Measurements from ENCODE around the gene CAMTA1. TPM values are rescaled to one million over a fixed set of nuclear protein-coding genes. Genes with fewer than 3 reads are reported as not detected.

Gene CAMTA1
- polyA plus RNA-seq, 1 donor from 2014 or later, result 79.0 TPM

- H3K36me3 Mint-ChIP-seq, result no peaks in the 10 kb centered on the region
- no peaks in the 10 kb centered on the region for H3K4me1 Mint-ChIP-seq
- no peak overlapping the region for H3K4me3 Mint-ChIP-seq
- H3K27ac Mint-ChIP-seq, result no peak overlapping the region
- H3K9me3 Mint-ChIP-seq, result peaks cover 0 to 2% (median 0%) of the 10 kb centered on the region in 3 donors
- peaks cover 5% of the 10 kb centered on the region for H3K27me3 Mint-ChIP-seq
Observed at GRCh38 chr1:7614576-7615074, 829.4 kb downstream of the CAMTA1 start.

- H3K4me1 Mint-ChIP-seq, result no peaks in the 10 kb centered on the region
- H3K4me3 Mint-ChIP-seq, result no peak overlapping the region
- peaks cover 0 to 2% (median 0%) of the 10 kb centered on the region in 3 donors for H3K9me3 Mint-ChIP-seq
- H3K27ac Mint-ChIP-seq, result no peak overlapping the region
- H3K36me3 Mint-ChIP-seq, result no peaks in the 10 kb centered on the region
- peaks cover 8% of the 10 kb centered on the region for H3K27me3 Mint-ChIP-seq
Observed at GRCh38 chr1:7615138-7615537, 829.9 kb downstream of the CAMTA1 start.

- Mint-ChIP-seq H3K4me1 (no peaks in the 10 kb centered on the region), H3K4me3 (no peak overlapping the region), H3K27me3 (peaks cover 16% of the 10 kb centered on the region), H3K9me3 (peaks cover 0 to 6% (median 0%) of the 10 kb centered on the region in 3 donors), H3K36me3 (no peaks in the 10 kb centered on the region), H3K27ac (no peak overlapping the region)
Observed at GRCh38 chr1:7616076-7616832, 831.0 kb downstream of the CAMTA1 start.

GRCh38 chr1:7616953-7617352 is 831.7 kb downstream of the CAMTA1 start:
- peaks cover 16% of the 10 kb centered on the region for H3K27me3 Mint-ChIP-seq
- no peaks in the 10 kb centered on the region for H3K4me1 Mint-ChIP-seq
- peaks cover 0 to 6% (median 0%) of the 10 kb centered on the region in 3 donors for H3K9me3 Mint-ChIP-seq
- H3K36me3 Mint-ChIP-seq, result no peaks in the 10 kb centered on the region
- no peak overlapping the region for H3K27ac Mint-ChIP-seq
- no peak overlapping the region for H3K4me3 Mint-ChIP-seq

- Mint-ChIP-seq H3K9me3 (peaks cover 0 to 6% (median 0%) of the 10 kb centered on the region in 3 donors), H3K4me1 (no peaks in the 10 kb centered on the region), H3K36me3 (peaks cover 1% of the 10 kb centered on the region), H3K4me3 (no peak overlapping the region), H3K27me3 (peaks cover 14% of the 10 kb centered on the region), H3K27ac (peak overlapping the region in 1 of 3 donors; percentile 75)
Observed at GRCh38 chr1:7617826-7618225, 832.6 kb downstream of the CAMTA1 start.

GRCh38 chr1:7620196-7620595 is 834.9 kb downstream of the CAMTA1 start:
- Mint-ChIP-seq H3K27ac (no peak overlapping the region), H3K4me3 (no peak overlapping the region), H3K27me3 (peaks cover 18% of the 10 kb centered on the region), H3K9me3 (peaks cover 0 to 4% (median 0%) of the 10 kb centered on the region in 3 donors), H3K36me3 (peaks cover 2% of the 10 kb centered on the region), H3K4me1 (no peaks in the 10 kb centered on the region)

- Mint-ChIP-seq H3K4me3 (no peak overlapping the region), H3K27me3 (peaks cover 18% of the 10 kb centered on the region), H3K36me3 (peaks cover 2% of the 10 kb centered on the region)
Observed at GRCh38 chr1:7621334-7622219, 836.3 kb downstream of the CAMTA1 start.

GRCh38 chr1:7623842-7624241 is 838.6 kb downstream of the CAMTA1 start:
- Mint-ChIP-seq H3K9me3 (peaks cover 0 to 4% (median 0%) of the 10 kb centered on the region in 3 donors), H3K36me3 (peaks cover 2% of the 10 kb centered on the region), H3K27ac (no peak overlapping the region), H3K27me3 (peaks cover 20% of the 10 kb centered on the region), H3K4me1 (no peaks in the 10 kb centered on the region), H3K4me3 (no peak overlapping the region)

More at GRCh38 chr1:7621334-7622219, 836.3 kb downstream of the CAMTA1 start:
- Mint-ChIP-seq H3K4me1 (no peaks in the 10 kb centered on the region), H3K9me3 (peaks cover 0 to 4% (median 0%) of the 10 kb centered on the region in 3 donors), H3K27ac (no peak overlapping the region)

GRCh38 chr1:7624791-7625355 is 839.6 kb downstream of the CAMTA1 start:
- Mint-ChIP-seq H3K4me1 (no peaks in the 10 kb centered on the region), H3K9me3 (peaks cover 0 to 4% (median 0%) of the 10 kb centered on the region in 3 donors), H3K27me3 (peaks cover 16% of the 10 kb centered on the region), H3K36me3 (peaks cover 2% of the 10 kb centered on the region), H3K4me3 (no peak overlapping the region), H3K27ac (no peak overlapping the region)

GRCh38 chr1:7625401-7625800 is 840.1 kb downstream of the CAMTA1 start:
- Mint-ChIP-seq H3K4me1 (no peaks in the 10 kb centered on the region), H3K4me3 (no peak overlapping the region), H3K27ac (no peak overlapping the region), H3K9me3 (peaks cover 0 to 2% (median 0%) of the 10 kb centered on the region in 3 donors), H3K36me3 (peaks cover 2% of the 10 kb centered on the region), H3K27me3 (peaks cover 12% of the 10 kb centered on the region)

GRCh38 chr1:7628273-7628672 is 843.0 kb downstream of the CAMTA1 start:
- Mint-ChIP-seq H3K4me1 (no peaks in the 10 kb centered on the region), H3K27ac (no peak overlapping the region), H3K9me3 (no peaks in the 10 kb centered on the region), H3K36me3 (no peaks in the 10 kb centered on the region), H3K27me3 (peaks cover 12% of the 10 kb centered on the region), H3K4me3 (no peak overlapping the region)

- peaks cover 16% of the 10 kb centered on the region for H3K27me3 Mint-ChIP-seq
- no peak overlapping the region for H3K27ac Mint-ChIP-seq
- H3K4me3 Mint-ChIP-seq, result no peak overlapping the region
Observed at GRCh38 chr1:7629011-7629410, 843.8 kb downstream of the CAMTA1 start.

GRCh38 chr1:7629465-7630195 is 844.4 kb downstream of the CAMTA1 start:
- H3K4me1 Mint-ChIP-seq, result no peaks in the 10 kb centered on the region
- no peaks in the 10 kb centered on the region for H3K36me3 Mint-ChIP-seq
- H3K9me3 Mint-ChIP-seq, result no peaks in the 10 kb centered on the region
- no peak overlapping the region for H3K27ac Mint-ChIP-seq
- H3K27me3 Mint-ChIP-seq, result peaks cover 19% of the 10 kb centered on the region
- no peak overlapping the region for H3K4me3 Mint-ChIP-seq

More at GRCh38 chr1:7629011-7629410, 843.8 kb downstream of the CAMTA1 start:
- Mint-ChIP-seq H3K4me1 (no peaks in the 10 kb centered on the region), H3K9me3 (no peaks in the 10 kb centered on the region), H3K36me3 (no peaks in the 10 kb centered on the region)

GRCh38 chr1:7630378-7630777 is 845.1 kb downstream of the CAMTA1 start:
- no peak overlapping the region for H3K27ac Mint-ChIP-seq
- no peaks in the 10 kb centered on the region for H3K9me3 Mint-ChIP-seq
- no peak overlapping the region for H3K4me3 Mint-ChIP-seq
- H3K27me3 Mint-ChIP-seq, result peaks cover 17% of the 10 kb centered on the region
- H3K4me1 Mint-ChIP-seq, result no peaks in the 10 kb centered on the region
- H3K36me3 Mint-ChIP-seq, result no peaks in the 10 kb centered on the region
